Motor neuron (in vitro differentiated cells): ENCODE results near the gene ST3GAL4. TPM values are rescaled to one million over a fixed set of nuclear protein-coding genes. Genes with fewer than 3 reads are reported as not detected.

ENCODE experiments used
- ATAC-seq, 8 experiments: fragments of 200-7000 bp; cut with Tn5 transposase; replicated peaks in 6 of 8; 2 replicates each; pipeline ENCODE4 v1.8.0; 2021; ENCODE audit warnings: mild to moderate bottlenecking in 8 of 8, moderate library complexity in 8 of 8
- H3K27ac ChIP-seq, 2 donors: fragments of 250-450 bp; sonication (Bioruptor Pico); 2 replicates each; pipeline ENCODE4 v1.9.0; 2021; ENCODE audit warnings: antibody characterized with exemption in 2 of 2, mild to moderate bottlenecking in 2 of 2, moderate library complexity in 1 of 2
- H3K4me1 ChIP-seq, 2 donors: fragments of 250-450 bp; sonication (Bioruptor Pico); replicated peaks in 1 of 2; 2 replicates each; pipeline ENCODE4 v1.6.1; 2021; ENCODE audit warnings: antibody characterized with exemption in 2 of 2, mild to moderate bottlenecking in 2 of 2, moderate library complexity in 1 of 2
- H3K4me3 ChIP-seq, 5 donors: fragments of 250-450 bp; sonication (Bioruptor Pico); 2 replicates each; pipeline ENCODE4 v1.9.0; 2021; ENCODE audit warnings: antibody characterized with exemption in 5 of 5, mild to moderate bottlenecking in 5 of 5, moderate library complexity in 4 of 5
- WGBS, 10 experiments: fragments of 450-650 bp; shearing (Covaris generic); methylation state at CpG; one replicate each; pipeline ENCODE4 v1.0.0; 2022; 5-methylcytosine and 5-hydroxymethylcytosine counted together
- in situ Hi-C, 9 experiments: fragments of 400-800 bp; cut with MboI; loops; one replicate each; pipeline ENCODE4 v1.15.0; 2021; ENCODE audit warnings: low sequenced_read_pairs in 9 of 9, low pct_unique_long_range_greater_than_20kb in 2 of 9; ENCODE audit not compliant: unreplicated experiment in 9 of 9
- total RNA-seq, 8 experiments: library from RNA; unstranded; fragments of 300-600 nt; gene quantifications; 2 replicates each; pipeline versions ENCODE4 v1.2.3 to v1.2.4, GENCODE V29; 2022

Gene ST3GAL4
- total RNA-seq, 8 experiments from 2014 or later = 5.6 to 98.9 (median 11.3) TPM

- in situ Hi-C loops = no loop called here
- peaks cover 0 to 11% of the 10 kb centered on the region in 2 donors for H3K4me1 ChIP-seq
- H3K4me3 ChIP-seq = no peak overlapping the region
- whole genome bisulfite sequencing, 10 experiments = 48 to 90% (median 71%) methylated on average over 2 to 5 of the region's 7 CpGs; no CpG with 5 or more reads in 5 of the 10 experiments
- no peak overlapping the region for H3K27ac ChIP-seq
- ATAC-seq = no peak
Observed at GRCh38 chr11:126450198-126450597, 94.7 kb downstream of the ST3GAL4 start.

- no peak for ATAC-seq
- H3K4me1 ChIP-seq = peaks cover 0 to 11% of the 10 kb centered on the region in 2 donors
- 90 to 100% (median 96%) methylated on average over 1 to 10 of the region's 11 CpGs; no CpG with 5 or more reads in 5 of the 10 experiments for WGBS, 10 experiments
Observed at GRCh38 chr11:126450806-126451205, 95.3 kb downstream of the ST3GAL4 start.

GRCh38 chr11:126451211-126451802 is 95.8 kb downstream of the ST3GAL4 start:
- Histone ChIP-seq H3K4me1 (peaks cover 0 to 11% of the 10 kb centered on the region in 2 donors), H3K4me3 (no peak overlapping the region), H3K27ac (no peak overlapping the region)
- WGBS, 10 experiments = 70 to 97% (median 83%) methylated on average over 4 to 8 of the region's 15 CpGs; no CpG with 5 or more reads in 4 of the 10 experiments
- in situ Hi-C loops = no loop called here
- ATAC-seq = no peak

More at GRCh38 chr11:126450806-126451205, 95.3 kb downstream of the ST3GAL4 start:
- in situ Hi-C loops = no loop called here
- H3K27ac ChIP-seq = no peak overlapping the region
- no peak overlapping the region for H3K4me3 ChIP-seq

GRCh38 chr11:126452241-126453101 is 97.0 kb downstream of the ST3GAL4 start:
- Histone ChIP-seq H3K4me3 (no peak overlapping the region), H3K4me1 (peaks cover 0 to 11% of the 10 kb centered on the region in 2 donors), H3K27ac (no peak overlapping the region)
- WGBS, 10 experiments = 0 to 100% (median 49%) methylated on average over 1 to 9 of the region's 24 CpGs; no CpG with 5 or more reads in 4 of the 10 experiments
- in situ Hi-C loops = no loop called here
- peak; percentile 81 to 95 (median 86) for ATAC-seq

- no peak overlapping the region for H3K4me3 ChIP-seq
- H3K4me1 ChIP-seq = peaks cover 9 to 20% of the 10 kb centered on the region in 2 donors
- in situ Hi-C loops = no loop called here
- ATAC-seq = no peak
- WGBS, 10 experiments = 40 to 100% (median 96%) methylated on average over 1 to 5 of the region's 15 CpGs; no CpG with 5 or more reads in 1 of the 10 experiments
- no peak overlapping the region for H3K27ac ChIP-seq
Observed at GRCh38 chr11:126456089-126456488, 100.6 kb downstream of the ST3GAL4 start.

GRCh38 chr11:126456783-126457542 is 101.5 kb downstream of the ST3GAL4 start:
- no peak overlapping the region for H3K27ac ChIP-seq
- 69 to 94% (median 79%) methylated on average over 3 to 18 of the region's 20 CpGs; no CpG with 5 or more reads in 1 of the 10 experiments for WGBS, 10 experiments

GRCh38 chr11:126457817-126458216 is 102.3 kb downstream of the ST3GAL4 start:
- 50 to 96% (median 78%) methylated on average over 2 to 6 of the region's 8 CpGs; no CpG with 5 or more reads in 1 of the 10 experiments for WGBS, 10 experiments
- no peak for ATAC-seq
- H3K27ac ChIP-seq = no peak overlapping the region
- in situ Hi-C loops = no loop called here
- H3K4me1 ChIP-seq = peaks cover 9 to 10% of the 10 kb centered on the region in 2 donors
- H3K4me3 ChIP-seq = no peak overlapping the region

More at GRCh38 chr11:126456783-126457542, 101.5 kb downstream of the ST3GAL4 start:
- H3K4me1 ChIP-seq = peaks cover 9 to 19% of the 10 kb centered on the region in 2 donors
- in situ Hi-C loops = no loop called here
- H3K4me3 ChIP-seq = no peak overlapping the region
- peak in 1 of 8 experiments; percentile 4 for ATAC-seq

- H3K4me3 ChIP-seq = no peak overlapping the region
Observed at GRCh38 chr11:126459691-126460281, 104.3 kb downstream of the ST3GAL4 start.

GRCh38 chr11:126460417-126461095 is 105.1 kb downstream of the ST3GAL4 start:
- Histone ChIP-seq H3K4me3 (no peak overlapping the region), H3K4me1 (peaks cover 9 to 10% of the 10 kb centered on the region in 2 donors), H3K27ac (no peak overlapping the region)
- in situ Hi-C loops = no loop called here
- 70 to 100% (median 80%) methylated on average over 1 to 10 of the region's 15 CpGs; no CpG with 5 or more reads in 3 of the 10 experiments for WGBS, 10 experiments
- ATAC-seq = peak in 3 of 8 experiments; percentile 3 to 17 (median 6)

More at GRCh38 chr11:126459691-126460281, 104.3 kb downstream of the ST3GAL4 start:
- peak; percentile 47 to 91 (median 72) for ATAC-seq
- H3K27ac ChIP-seq = no peak overlapping the region
- 5 to 88% (median 26%) methylated on average over 1 to 4 of the region's 10 CpGs; no CpG with 5 or more reads in 3 of the 10 experiments for WGBS, 10 experiments
- peaks cover 9 to 10% of the 10 kb centered on the region in 2 donors for H3K4me1 ChIP-seq
- in situ Hi-C loops = no loop called here

- H3K27ac ChIP-seq = no peak overlapping the region
- no peak for ATAC-seq
- in situ Hi-C loops = no loop called here
- H3K4me1 ChIP-seq = peaks cover 12 to 13% of the 10 kb centered on the region in 2 donors
- no peak overlapping the region for H3K4me3 ChIP-seq
- 60 to 100% (median 68%) methylated on average over 1 to 3 of the region's 8 CpGs; no CpG with 5 or more reads in 7 of the 10 experiments for WGBS, 10 experiments
Observed at GRCh38 chr11:126461096-126461440, 105.6 kb downstream of the ST3GAL4 start.

GRCh38 chr11:126461996-126462395 is 106.5 kb downstream of the ST3GAL4 start:
- in situ Hi-C loops = no loop called here
- ATAC-seq = no peak
- peaks cover 16 to 19% of the 10 kb centered on the region in 2 donors for H3K4me1 ChIP-seq
- WGBS, 10 experiments = 88 to 100% (median 100%) methylated on average over 1 to 4 of the region's 6 CpGs; no CpG with 5 or more reads in 5 of the 10 experiments
- H3K27ac ChIP-seq = no peak overlapping the region
- no peak overlapping the region for H3K4me3 ChIP-seq

DNA sequence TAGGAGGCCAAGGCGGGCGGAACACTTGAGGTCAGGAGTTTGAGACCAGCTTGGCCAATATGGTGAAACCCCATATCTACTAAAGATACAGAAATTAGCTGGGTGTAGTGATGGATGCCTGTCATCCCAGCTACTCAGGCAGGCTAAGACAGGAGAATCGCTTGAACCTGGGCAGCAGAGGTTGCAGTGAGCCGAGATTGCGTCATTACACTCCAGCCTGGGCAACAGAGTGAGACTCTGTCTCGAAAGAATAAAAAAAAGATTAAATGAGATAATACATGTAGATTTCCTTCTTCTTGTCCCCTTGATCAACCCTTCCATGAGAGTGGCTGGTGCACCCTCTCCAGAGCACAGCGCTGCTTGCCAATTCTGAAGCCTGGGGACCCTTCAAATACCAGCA is 106.9 kb downstream of the ST3GAL4 start:
- ATAC-seq = no peak
- Histone ChIP-seq H3K4me3 (no peak overlapping the region), H3K4me1 (peaks cover 16 to 19% of the 10 kb centered on the region in 2 donors), H3K27ac (no peak overlapping the region)
- WGBS, 10 experiments = 80 to 100% (median 90%) methylated on average over 1 to 6 of the region's 7 CpGs; no CpG with 5 or more reads in 3 of the 10 experiments
- in situ Hi-C loops = no loop called here
